Measurements from ENCODE around the gene LSM14A.
"Not testable (repeated sequence)": the region's sequence is repeated elsewhere in the genome, so short reads cannot be mapped to it uniquely, and the experiment has no call there.

The LSM14A gene

DNA sequence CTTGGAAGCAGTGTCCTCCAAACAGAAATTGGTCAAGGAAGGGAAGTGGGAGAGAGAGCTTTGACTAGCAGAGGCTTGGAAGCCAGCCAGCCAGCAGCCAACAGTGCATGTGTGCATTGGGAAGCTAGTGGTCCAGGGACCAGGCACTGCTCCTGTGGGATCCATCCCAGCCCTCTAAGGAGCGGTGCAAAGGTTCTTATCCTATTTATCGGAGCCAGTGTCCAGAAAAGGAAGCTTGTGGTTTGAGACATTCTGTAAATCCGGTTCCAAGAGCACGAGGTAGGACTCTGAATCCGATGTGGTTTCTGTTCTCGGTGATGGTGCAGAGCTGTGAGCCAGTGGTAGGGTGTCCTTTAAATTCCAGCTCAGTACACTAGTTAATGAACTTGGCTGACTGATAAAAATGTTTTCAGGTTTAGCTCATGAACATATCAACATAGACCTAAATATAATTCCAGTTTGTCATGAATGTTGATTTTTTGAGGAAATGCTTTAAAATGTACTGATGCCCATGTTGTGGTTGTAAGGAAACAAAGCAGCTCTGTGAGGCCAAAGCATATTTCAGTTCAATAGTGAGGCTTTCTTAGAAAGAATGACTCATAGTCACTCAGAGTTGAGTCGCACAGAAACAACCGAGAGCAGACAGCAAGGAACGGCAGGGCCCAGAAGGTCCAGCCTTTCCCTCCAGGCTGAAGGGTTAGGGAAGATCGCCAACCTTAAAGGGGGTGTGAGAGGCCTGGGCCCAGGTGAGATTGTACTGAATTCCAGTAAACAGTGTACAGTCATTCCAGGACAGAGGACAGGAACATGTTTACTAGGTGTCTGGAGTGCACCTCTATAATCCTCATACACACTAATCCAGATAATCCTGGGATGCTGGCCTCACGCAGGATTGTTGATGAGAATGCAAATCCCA lies 60.5 kb downstream of the LSM14A start:
- ATAC-seq: peak; percentile 89

DNA sequence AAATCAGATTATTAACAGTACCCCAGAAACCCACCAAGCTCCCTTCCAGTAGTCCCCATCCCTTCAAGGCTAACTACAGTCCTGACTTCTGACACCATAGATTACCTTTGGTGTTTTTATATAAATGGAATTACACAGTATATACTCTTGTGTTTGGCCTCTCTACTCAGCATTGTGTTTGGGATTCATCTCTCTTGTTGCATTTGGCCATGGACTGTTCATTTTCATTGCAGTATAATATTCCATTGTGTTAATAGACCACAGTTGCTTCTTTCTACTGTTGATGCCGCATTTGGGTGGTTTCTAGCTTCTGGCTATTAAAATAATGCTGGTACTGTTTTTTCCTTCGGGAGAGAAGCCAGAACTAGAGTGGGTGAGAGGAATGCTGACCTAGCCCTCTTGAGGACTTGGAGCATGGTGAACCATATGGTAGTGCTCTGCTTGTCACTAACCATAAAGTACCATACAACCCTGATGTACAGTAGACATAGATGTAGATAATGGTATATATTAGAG lies 63.2 kb downstream of the LSM14A start:
- ATAC-seq: no peak

DNA sequence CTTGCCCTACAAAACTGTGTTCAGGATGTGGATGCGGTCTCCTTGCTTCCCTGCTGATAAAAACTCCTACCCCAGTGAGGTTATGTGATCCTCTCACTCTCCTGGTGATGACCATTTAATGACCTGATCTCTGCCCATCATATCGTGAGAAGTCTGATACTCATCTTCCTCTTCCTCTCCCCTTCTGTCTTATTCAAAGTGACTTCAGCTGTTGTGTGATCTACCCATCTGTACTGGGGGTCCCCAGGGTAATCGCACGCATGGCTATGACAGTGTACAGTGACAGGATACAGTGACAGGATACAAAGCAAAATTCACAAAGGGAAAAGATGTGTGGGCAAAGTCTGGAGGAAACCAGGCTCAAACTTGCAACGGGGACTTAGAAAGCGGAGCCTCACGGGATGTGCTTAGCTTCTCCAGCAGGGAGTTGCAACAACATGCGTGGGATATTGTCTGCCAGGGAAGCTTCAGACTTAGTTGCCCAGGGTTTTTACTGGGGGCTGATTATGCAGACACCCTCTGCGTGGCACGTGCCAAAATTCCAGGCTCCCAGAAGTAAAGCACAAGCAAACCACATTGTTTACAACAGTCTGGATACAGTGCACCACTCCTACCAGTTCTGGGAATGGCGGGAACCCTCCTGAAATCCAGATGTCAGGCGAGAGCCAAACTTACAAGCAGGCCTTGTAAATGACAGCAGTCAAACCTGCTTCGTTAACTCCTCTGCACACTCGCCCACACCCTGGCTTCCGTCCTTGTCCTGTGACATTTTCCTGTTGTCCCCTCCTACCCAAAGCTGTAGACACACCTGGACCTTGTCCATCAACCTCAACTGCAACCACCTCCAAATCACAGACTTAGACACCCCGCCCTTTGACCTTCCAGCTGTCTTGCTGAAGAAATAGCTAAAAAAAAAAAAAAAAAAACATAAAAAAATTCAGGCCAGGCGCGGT lies 64.0 kb downstream of the LSM14A start:
- ATAC-seq: no peak

DNA sequence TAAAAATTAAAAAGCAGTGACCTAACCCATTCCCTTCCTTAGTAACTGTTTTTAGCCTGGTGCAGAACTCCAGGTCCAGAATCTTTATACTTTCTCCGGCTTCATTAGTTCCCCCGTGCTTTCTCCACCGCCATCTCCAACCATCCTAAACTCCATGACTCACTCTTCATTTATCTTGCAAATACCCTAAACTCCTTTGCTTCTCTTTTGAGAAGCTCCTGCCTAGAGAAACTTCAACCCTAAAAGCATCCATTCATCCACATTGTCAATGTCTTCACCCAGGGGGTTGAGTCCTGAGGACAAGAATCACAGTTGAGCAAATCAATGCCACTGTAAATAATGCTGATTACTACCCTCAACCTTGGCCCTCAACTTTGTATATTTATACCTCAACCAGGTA lies 65.0 kb downstream of the LSM14A start:
- ATAC-seq: no peak

DNA sequence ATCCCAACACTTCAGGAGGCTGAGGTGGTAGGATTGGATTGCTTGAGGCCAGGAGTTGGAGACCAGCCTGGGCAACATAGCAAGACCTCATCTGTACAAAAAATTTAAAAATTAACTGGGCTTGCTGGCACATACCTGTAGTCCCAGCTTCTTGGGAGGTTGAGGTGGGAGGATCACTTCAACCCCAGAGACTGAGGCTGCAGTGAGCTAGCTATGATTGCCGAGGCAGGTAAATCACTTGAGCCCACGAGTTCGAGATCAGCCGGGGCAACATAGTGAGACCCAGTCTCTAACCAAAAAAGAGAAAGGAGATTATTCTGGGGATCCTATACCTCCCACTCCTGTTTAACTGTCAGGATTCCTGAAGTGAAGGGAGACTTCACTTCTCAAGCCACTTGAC lies 65.6 kb downstream of the LSM14A start:
- no peak for ATAC-seq

DNA sequence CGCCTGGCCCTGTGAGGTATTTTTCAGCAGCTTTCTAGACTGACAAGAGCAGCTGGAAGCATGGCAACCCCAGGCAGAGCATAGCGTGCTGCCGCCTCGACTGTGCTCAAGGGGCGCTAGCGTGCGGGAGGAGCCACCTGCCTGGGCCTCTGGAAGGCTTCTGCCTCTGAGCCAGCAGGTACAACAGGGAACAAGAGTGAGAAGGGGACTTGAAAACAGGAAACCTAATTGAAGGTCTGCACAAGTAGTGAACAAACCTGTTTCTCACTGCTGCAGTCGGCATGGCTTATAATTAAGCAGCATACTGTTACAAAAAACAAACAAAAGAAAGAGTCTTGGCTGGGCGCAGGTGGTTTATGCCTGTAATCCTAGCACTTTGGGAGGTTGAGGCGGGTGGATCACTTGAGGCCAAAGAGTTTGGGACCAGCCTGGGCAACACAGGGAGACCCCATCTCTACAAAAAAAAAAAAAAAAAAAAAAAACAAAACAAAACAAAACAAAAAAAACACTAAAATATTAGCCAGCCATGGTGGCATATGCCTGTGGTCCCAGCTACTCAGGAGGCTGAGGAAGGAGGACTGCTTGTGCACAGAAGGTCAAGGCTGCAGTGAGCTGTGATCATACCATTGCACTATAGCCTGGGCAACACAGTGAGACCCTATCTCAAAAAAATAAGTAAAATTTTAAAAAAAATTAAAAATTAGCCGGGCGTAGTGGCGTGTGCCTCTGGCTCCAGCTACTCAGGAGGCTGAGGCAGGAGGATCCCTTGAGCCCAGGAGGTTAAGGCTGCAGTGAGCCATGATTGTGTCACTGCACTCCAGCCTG lies 69.4 kb downstream of the LSM14A start:
- no peak for ATAC-seq

DNA sequence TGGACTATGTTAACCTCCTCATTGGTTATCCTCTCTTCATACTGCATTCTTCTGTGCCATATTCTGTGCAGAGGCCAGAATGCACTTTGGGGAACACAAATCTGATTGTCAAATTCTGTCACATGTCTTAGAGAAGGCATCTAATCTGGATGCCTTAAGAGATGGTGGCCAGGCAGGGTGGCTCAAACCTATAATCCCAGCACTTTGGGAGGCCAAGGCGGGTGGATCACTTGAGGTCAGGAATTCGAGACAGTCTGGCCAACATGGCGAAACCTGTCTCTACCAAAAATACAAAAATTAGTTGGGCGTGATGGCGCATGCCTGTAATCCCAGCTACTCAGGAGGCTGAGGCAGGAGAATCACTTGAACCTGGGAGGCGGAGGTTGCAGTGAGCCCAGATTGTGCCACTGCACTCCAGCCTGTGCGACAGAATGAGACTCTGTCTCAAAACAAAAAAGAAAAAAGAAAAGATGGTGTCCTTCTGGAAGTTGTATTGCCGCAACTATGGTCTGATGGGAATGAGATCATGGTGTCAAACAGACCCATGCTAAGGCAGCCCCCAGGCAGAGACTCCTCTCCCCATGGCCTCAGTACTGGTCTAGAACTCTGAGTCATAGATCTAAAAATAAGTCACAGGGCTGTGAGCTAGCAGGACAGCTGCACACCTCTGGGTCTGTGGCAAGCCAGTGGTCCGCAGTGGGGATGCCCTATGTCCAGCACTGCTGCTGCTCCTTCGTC lies 71.0 kb downstream of the LSM14A start:
- not testable (repeated sequence) for ATAC-seq

DNA sequence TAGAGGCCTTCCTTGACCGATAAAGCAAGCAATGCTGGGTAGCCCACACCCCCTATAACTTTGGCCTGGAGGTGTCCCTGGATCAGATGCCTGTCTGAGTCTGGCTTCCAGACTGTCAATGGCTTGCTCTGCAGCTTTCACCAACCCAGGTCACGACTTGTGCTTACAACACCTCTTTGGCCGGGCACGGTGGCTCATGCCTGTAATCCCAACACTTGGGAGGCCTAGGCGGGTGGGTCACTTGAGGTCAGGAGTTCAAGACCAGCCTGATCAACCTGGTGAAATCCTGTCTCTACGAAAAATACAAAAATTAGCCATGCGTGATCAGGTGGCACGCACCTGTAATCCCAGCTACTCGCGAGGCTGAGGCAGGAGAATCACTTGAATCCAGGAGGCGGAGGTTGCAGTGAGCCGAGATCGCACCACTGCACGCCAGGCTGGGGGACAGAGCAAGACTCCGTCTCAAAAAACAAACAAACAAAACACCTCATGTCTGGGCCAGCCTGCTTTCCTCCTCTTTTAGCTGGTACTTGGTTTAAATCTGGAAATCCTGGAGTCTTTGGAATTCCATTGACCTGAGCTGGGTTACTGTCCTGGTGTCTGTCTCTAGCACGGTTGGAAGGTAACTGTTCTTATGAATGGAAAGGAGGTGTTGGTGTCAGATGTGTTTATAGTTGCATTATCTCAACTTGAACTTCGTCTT lies 71.7 kb downstream of the LSM14A start:
- no peak for ATAC-seq

DNA sequence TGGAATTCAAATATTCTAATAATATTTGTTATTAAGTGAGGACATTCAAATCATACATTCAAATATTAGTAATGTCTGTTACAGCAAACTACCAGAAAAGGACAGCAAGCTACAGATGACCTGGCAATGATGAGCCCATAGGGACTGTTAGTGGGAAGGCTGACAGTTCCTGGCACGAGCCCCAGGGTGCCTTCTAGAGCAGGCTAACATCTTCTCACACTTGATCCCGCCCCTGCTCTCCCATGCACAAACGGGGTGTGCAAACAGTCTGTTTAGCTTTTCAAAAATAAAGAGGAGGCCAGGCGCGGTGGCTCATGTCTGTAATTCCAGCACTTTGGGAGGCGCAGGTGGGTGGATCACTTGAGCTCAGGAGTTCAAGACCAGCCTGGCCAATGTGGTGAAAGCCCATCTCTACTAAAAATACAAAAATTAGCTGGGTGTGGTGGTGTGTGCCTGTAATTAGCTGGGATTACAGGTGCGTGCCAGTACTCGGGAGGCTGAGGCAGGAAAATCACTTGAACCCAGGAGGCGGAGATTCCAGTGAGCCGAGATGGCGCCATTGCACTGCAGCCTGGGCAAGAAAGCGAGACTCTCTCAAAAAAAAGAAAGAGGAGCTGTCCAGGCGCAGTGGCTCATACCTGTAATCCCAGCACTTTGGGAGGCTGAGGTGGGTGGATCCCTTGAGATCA lies 72.5 kb downstream of the LSM14A start:
- no peak for ATAC-seq

DNA sequence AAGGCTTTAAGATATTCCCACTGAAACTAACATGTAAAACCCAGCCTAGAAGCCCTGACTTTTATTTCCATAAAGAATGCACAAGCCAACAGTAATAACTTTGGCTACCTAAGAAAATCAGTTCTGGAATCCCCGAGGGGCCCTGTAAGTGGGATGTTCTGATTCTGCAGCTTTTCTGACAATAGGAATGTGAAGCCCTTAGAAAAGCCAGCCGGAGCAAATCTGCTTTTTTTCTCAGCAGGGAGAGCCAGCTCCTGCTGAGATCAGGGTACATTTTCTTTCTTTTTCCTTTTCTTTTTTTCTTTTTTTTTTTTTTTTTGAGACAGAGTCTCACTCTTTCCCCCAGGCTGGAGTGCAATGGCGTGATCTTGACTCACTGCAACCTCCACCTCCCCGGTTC lies 74.0 kb downstream of the LSM14A start:
- ATAC-seq: no peak

DNA sequence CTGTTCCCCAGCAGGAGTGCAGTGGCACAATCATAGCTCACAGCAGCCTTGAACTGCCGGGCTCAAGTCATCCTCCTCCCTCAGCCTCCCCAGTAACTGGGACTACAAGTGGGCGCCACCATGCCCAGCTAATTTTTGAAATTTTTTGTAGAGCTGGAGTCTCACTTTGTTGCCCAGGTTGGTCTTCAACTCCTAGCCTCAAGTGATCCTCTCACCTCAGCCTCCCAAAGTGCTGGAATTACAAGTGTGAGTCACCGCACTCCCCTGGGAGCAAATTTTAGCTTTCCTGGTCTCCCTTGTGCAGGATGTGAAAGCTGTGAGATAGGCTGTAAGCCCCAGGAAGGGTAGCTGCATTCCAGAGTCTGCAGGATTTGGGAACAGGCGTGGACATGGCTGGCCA lies 76.6 kb downstream of the LSM14A start:
- no peak for ATAC-seq

DNA sequence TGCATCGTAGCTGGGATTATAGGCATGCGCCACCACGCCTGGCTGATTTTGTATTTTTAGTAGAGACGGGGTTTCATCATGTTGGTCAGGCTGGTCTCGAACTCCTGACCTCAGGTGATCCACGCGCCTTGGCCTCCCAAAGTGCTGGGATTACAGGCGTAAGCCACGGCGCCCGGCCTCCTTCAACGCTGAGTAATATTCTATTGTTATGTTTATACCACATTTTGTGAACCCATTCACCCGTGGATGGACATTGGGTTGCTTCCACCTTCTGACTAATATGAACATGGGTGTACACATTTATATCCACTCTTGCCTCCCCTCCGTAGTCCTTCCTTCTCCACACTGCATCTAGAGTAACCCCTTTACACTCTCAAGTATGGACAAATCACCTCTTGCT lies 80.9 kb downstream of the LSM14A start:
- ATAC-seq: not testable (repeated sequence)

DNA sequence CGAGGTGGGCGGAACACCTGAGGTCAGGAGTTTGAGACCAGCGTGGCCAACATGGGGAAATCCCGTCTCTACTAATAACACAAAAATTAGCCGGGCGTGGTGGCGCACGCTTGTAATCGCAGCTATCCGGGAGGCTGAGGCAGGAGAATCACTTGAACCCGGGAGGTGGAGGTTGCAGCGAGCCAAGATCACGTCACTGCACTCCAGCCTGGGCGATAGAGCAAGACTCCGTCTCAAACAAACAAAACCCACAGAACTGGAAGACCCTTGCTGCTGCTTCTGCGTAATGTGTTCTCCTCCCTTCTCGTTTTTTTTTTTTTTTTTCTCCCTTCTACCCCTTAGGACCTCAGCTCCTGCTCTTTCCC lies 81.4 kb downstream of the LSM14A start:
- ATAC-seq: not testable (repeated sequence)

DNA sequence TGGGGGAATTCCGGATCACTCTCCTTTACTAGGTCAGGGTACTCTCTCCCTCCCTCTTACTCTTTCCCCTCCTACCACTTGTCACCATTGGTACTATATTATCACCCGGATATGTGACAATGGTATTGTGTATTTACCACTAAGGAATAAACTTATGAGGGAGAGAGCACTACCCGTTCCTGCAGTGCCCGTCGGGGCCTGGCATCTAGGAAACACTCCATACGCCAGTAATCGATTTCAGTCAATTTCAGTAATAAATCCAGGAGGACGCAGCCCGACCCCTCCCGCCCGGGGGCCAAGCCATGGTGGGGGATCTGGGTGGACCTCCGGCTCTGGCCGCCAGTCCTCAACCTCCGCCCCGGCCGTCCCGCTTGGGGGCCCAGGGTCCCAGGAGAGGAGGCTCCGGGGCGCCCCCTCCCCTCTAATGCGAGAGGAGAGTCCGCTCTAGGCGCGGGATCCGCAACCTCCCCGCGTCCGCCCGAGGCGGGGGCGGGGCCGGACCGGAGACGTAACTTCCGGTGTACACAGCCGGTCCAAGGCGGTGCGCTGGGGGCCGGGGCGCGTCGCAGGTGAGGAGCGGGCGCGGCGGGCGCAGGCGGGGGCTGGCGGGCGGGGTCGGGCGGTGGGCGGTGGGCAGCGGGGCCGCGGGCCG lies 81.9 kb downstream of the LSM14A start, which contains the start of gene GARRE1:
Gene GARRE1 (plus strand): TSS at position 509 of the 652 bp plus-strand sequence. CDS start 45,920 bp downstream, outside the sequence.
- ATAC-seq: peak; percentile 95 to 98

DNA sequence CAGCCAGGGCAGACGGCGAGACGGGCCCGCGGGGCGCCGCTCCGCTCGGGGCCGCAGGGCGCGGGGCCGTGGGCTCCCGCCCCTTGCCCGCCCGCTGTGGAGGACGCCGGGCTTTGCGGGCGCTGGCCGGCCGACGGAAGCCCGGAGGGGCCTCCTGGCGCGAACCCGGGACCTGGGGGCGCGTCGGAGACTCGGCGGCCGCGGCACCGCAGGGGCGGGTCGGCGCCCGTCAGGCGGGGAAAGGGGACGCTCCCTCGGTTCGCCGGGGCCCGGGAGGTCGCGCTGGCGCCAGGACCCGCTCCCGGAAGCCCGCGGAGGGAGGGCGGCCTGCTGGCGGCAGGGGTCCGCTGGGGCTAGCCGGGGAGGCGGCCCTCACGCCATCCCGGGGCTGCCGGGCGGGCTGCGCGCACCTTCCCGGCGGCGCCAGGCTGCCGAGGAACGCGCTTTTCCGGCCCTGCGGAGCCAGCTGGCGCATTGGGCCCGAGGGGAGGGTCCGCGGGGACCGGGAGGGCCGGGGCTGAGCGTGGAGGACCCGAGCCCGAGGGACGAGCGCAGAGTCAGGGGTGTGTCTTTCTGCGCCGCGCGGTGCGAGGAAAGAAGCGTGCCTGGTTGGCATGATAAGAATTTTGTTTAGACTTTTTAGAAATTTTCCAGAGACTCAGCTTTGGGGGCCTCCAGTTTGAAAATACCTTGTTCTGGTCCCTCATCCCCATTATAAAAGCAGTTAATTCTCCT lies 82.6 kb downstream of the LSM14A start:
- peak; percentile 50 to 57 for ATAC-seq

DNA sequence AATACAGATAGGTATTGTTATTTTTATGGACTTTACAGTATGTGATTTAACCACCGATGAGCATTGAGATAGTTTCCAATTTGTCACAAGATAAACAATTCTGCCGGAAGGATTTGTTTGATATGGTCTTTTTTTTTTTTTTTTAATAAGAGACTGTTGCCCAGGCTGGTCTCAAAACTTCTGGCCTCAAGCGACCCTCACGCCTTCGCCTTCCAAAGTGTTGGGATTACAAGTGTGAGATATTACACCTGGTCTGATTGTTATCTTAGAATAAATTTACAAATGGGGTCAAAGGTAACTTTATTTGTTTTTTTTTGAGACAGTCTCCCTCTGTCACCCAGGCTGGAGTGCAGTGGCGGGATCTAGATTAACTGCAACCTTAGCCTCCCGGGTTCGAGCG lies 83.2 kb downstream of the LSM14A start:
- ATAC-seq: no peak

DNA sequence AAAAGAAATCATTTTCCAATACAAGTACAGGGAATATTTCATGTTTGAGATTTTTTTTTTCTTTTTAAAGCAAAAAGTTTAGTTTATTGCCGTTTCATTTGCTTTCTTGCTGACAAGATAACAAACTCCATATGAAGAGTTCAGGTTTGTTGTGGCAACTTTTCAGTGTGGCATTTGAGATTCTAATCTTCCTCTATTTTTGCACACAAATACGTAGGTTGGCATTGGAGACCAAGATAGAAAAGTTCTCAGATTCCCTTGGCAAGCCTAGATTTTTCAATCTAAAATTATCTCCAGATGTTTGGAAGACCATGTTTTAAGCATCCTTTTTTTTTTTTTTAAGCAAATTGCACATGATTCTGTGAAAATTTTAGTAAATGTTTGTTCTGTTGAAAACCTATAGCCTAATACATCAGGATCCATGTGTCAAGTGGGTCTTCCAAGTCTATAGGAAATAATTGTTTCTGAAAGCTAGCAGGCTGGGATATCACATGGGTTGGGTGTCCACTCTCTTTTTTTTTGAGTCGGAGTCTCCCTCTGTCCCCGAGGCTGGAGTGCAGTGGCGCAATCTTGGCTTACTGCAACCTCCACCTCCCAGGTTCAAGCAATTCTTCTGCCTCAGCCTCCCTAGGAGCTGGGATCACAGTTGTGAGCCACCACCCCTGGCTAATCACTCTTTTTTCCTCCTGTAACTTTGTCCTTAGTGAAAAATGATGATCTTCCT lies 84.7 kb downstream of the LSM14A start:
- no peak for ATAC-seq

DNA sequence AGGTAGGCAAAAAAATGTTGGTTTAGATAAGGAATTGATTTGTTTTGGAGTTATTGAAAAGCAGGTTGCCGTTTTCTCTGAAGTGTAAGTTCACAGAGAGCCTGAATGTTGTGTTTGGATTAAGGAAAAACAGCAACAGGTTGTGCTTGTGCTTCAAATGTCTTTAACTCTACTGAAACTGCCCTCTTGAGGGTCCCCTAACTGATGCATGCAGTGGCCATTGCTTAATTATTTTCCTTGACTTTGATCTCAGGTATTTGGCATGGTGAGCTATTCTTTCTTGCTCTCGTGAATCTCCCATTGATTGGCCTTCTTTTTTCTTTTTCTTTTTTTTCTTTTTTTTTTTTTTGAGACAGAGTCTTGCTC lies 85.2 kb downstream of the LSM14A start:
- ATAC-seq: no peak
